ENCODE results near the gene LIN7B. TPM values are rescaled to one million over a fixed set of nuclear protein-coding genes. Genes with fewer than 3 reads are reported as not detected.

LIN7B gene
- total RNA-seq = 23.8 TPM

GRCh38 chr19:49113762-49114629, at the start of gene LIN7B:
TSS of gene LIN7B (plus strand) at chr19:49114370. CDS start at chr19:49114405, 35 bp downstream.
- Histone ChIP-seq H3K27me3 (no peaks in the 10 kb centered on the region), H3K27ac (peak within 1 kb of the TSS; percentile 83), H3K4me3 (peak within 1 kb of the TSS; percentile 72 to 88), H3K36me3 (peaks cover 0 to under 1% of the 10 kb centered on the region in 2 donors), H3K9me3 (no peaks in the 10 kb centered on the region), H3K4me1 (peaks cover 34% of the 10 kb centered on the region)
- TF ChIP-seq POLR2A (IDR thresholded peaks at IDR 0.05) (peak in 1 of 2 donors; percentile 12), POLR2AphosphoS5 (IDR thresholded peaks at IDR 0.05; ENCODE audit: insufficient read depth in 1 of 2, low read depth in 1 of 2) (no peak), CTCF (IDR thresholded peaks at IDR 0.05) (peak in 1 of 3 experiments; percentile 54)
- DNase-seq (ENCODE audit: extremely low spot score in 2 of 2) = no peak
- intact Hi-C loops (cut with DNase I) = no loop called here

- Histone ChIP-seq H3K27ac (peak within 1 kb of the TSS; percentile 33), H3K36me3 (no peaks in the 10 kb centered on the region), H3K27me3 (peaks cover 6% of the 10 kb centered on the region), H3K9me3 (no peaks in the 10 kb centered on the region), H3K4me3 (peak within 1 kb of the TSS; percentile 28 to 36), H3K4me1 (no peaks in the 10 kb centered on the region)
- DNase-seq (ENCODE audit: extremely low spot score in 2 of 2) = no peak
- intact Hi-C loops (cut with DNase I) = no loop called here
- no peak for TF ChIP-seq CTCF (IDR thresholded peaks at IDR 0.05)
- TF ChIP-seq POLR2A (IDR thresholded peaks at IDR 0.05) = no peak
- no peak for TF ChIP-seq POLR2AphosphoS5 (IDR thresholded peaks at IDR 0.05; ENCODE audit: insufficient read depth in 1 of 2, low read depth in 1 of 2)
These were observed 49.2 kb upstream of the LIN7B start, which contains the start of gene NTF4 for GRCh38 chr19:49064768-49065611. TSS of gene NTF4 (minus strand) at chr19:49064818. CDS start at chr19:49061997, 2,821 bp downstream.

DNA sequence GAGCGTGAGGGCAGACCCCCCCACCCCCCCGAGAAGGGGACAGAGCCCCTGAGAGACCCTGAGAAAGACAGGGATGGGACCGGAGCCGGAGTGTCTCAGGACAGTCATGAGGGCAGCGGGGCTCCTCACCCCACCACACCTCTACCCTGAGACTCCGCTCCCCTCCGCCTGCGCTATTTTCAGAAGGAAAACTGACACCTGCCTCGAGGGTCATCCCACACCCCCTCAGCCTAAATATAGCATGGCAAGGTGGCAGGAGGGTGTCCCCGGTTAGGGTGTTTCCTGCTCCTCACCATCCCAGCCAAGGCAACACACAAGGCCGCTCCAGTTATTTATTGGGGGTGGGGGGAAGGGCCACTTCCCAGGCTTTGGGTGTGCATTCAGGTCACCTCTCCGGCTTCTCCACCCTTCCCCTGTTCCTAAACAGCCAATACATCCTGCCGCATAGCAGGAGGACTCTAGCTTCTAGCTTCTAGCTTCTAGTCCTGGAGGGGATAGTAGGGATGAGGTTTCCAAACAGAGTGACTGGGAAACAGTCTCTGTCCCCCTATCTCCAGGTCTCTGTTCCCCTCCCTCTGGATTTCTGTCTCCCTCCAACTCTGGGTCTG, 48.2 kb upstream of the LIN7B start:
- no peak for DNase-seq (ENCODE audit: extremely low spot score in 2 of 2)
- Histone ChIP-seq H3K4me1 (no peaks in the 10 kb centered on the region), H3K36me3 (no peaks in the 10 kb centered on the region), H3K27ac (no peak overlapping the region), H3K9me3 (no peaks in the 10 kb centered on the region), H3K4me3 (no peak overlapping the region), H3K27me3 (peaks cover 6% of the 10 kb centered on the region)
- no peak for TF ChIP-seq POLR2AphosphoS5 (IDR thresholded peaks at IDR 0.05; ENCODE audit: insufficient read depth in 1 of 2, low read depth in 1 of 2)
- TF ChIP-seq CTCF (IDR thresholded peaks at IDR 0.05) = no peak
- intact Hi-C loops (cut with DNase I) = no loop called here

- H3K27me3 ChIP-seq = peaks cover 6% of the 10 kb centered on the region
These were observed 46.6 kb upstream of the LIN7B start for GRCh38 chr19:49067554-49067953.

More at GRCh38 chr19:49067554-49067953, 46.6 kb upstream of the LIN7B start:
- no peak for DNase-seq (ENCODE audit: extremely low spot score in 2 of 2)
- no peak overlapping the region for H3K4me3 ChIP-seq
- intact Hi-C loops (cut with DNase I) = no loop called here
- H3K4me1 ChIP-seq = peaks cover 6% of the 10 kb centered on the region
- no peaks in the 10 kb centered on the region for H3K36me3 ChIP-seq
- no peak overlapping the region for H3K27ac ChIP-seq
- H3K9me3 ChIP-seq = no peaks in the 10 kb centered on the region
- no peak for TF ChIP-seq POLR2A (IDR thresholded peaks at IDR 0.05)
- no peak for TF ChIP-seq CTCF (IDR thresholded peaks at IDR 0.05)
- TF ChIP-seq POLR2AphosphoS5 (IDR thresholded peaks at IDR 0.05; ENCODE audit: insufficient read depth in 1 of 2, low read depth in 1 of 2) = no peak
